ENCODE results near the gene CSF2.

The CSF2 gene

GRCh38 chr5:132060501-132061161, 13.0 kb upstream of the CSF2 start, which contains the start of gene IL3:
IL3 (plus strand) TSS chr5:132060655; CDS start chr5:132060707, 52 bp downstream.
- TF ChIP-seq EZH2phosphoT487 (IDR thresholded peaks at IDR 0.05; ENCODE audit: borderline replicate concordance, low read length) (no peak), CTCF (IDR thresholded peaks at IDR 0.05; ENCODE audit: low read depth, low read length, poor library complexity, severe bottlenecking) (no peak)
- Histone ChIP-seq H3K27me3 (ENCODE audit: control insufficient read depth, low read length) (no peaks in the 10 kb centered on the region), H3K4me1 (ENCODE audit: control insufficient read depth, low read length) (no peaks in the 10 kb centered on the region), H3K27ac (ENCODE audit: low read depth, low read length) (no peak within 1 kb of the TSS), H4K20me1 (ENCODE audit: control insufficient read depth, insufficient read depth, low read depth, low read length) (no peaks in the 10 kb centered on the region), H3K9me2 (replicated peaks; ENCODE audit: control insufficient read depth, low read length) (no peaks in the 10 kb centered on the region), H3K9me3 (ENCODE audit: control insufficient read depth, insufficient read depth, low read length) (no peaks in the 10 kb centered on the region), H3F3A (ENCODE audit: control insufficient read depth, insufficient read depth) (no peaks in the 10 kb centered on the region), H3K36me3 (ENCODE audit: control insufficient read depth, low read length) (no peaks in the 10 kb centered on the region), H3K4me2 (ENCODE audit: low read length) (no peak within 1 kb of the TSS), H3K4me3 (ENCODE audit: low read length) (no peak within 1 kb of the TSS), H3K79me2 (ENCODE audit: control insufficient read depth, low read length) (no peaks in the 10 kb centered on the region)

- H3K4me1 ChIP-seq (ENCODE audit: control insufficient read depth, low read length), result no peaks in the 10 kb centered on the region
- H4K20me1 ChIP-seq (ENCODE audit: control insufficient read depth, insufficient read depth, low read depth, low read length), result no peaks in the 10 kb centered on the region
- H3K27ac ChIP-seq (ENCODE audit: low read depth, low read length), result no peak overlapping the region
- no peaks in the 10 kb centered on the region for H3K27me3 ChIP-seq (ENCODE audit: control insufficient read depth, low read length)
- H3K36me3 ChIP-seq (ENCODE audit: control insufficient read depth, low read length), result no peaks in the 10 kb centered on the region
- no peaks in the 10 kb centered on the region for H3K9me3 ChIP-seq (ENCODE audit: control insufficient read depth, insufficient read depth, low read length)
- H3K9me2 ChIP-seq (replicated peaks; ENCODE audit: control insufficient read depth, low read length), result no peaks in the 10 kb centered on the region
- H3K79me2 ChIP-seq (ENCODE audit: control insufficient read depth, low read length), result no peaks in the 10 kb centered on the region
- no peaks in the 10 kb centered on the region for H3F3A ChIP-seq (ENCODE audit: control insufficient read depth, insufficient read depth)
- no peak overlapping the region for H3K4me3 ChIP-seq (ENCODE audit: low read length)
- no peak overlapping the region for H3K4me2 ChIP-seq (ENCODE audit: low read length)
- TF ChIP-seq EZH2phosphoT487 (IDR thresholded peaks at IDR 0.05; ENCODE audit: borderline replicate concordance, low read length) (no peak), CTCF (IDR thresholded peaks at IDR 0.05; ENCODE audit: low read depth, low read length, poor library complexity, severe bottlenecking) (peak; percentile 95)
Observed at GRCh38 chr5:132063090-132063911, 10.3 kb upstream of the CSF2 start.

- no peaks in the 10 kb centered on the region for H3F3A ChIP-seq (ENCODE audit: control insufficient read depth, insufficient read depth)
- no peaks in the 10 kb centered on the region for H3K4me1 ChIP-seq (ENCODE audit: control insufficient read depth, low read length)
- H3K4me3 ChIP-seq (ENCODE audit: low read length), result no peak overlapping the region
- H3K36me3 ChIP-seq (ENCODE audit: control insufficient read depth, low read length), result no peaks in the 10 kb centered on the region
- H3K4me2 ChIP-seq (ENCODE audit: low read length), result no peak overlapping the region
- H3K27me3 ChIP-seq (ENCODE audit: control insufficient read depth, low read length), result no peaks in the 10 kb centered on the region
- TF ChIP-seq EZH2phosphoT487 (IDR thresholded peaks at IDR 0.05; ENCODE audit: borderline replicate concordance, low read length), result no peak
- no peak overlapping the region for H3K27ac ChIP-seq (ENCODE audit: low read depth, low read length)
- H4K20me1 ChIP-seq (ENCODE audit: control insufficient read depth, insufficient read depth, low read depth, low read length), result no peaks in the 10 kb centered on the region
- H3K9me3 ChIP-seq (ENCODE audit: control insufficient read depth, insufficient read depth, low read length), result no peaks in the 10 kb centered on the region
- H3K9me2 ChIP-seq (replicated peaks; ENCODE audit: control insufficient read depth, low read length), result no peaks in the 10 kb centered on the region
- no peaks in the 10 kb centered on the region for H3K79me2 ChIP-seq (ENCODE audit: control insufficient read depth, low read length)
Observed at GRCh38 chr5:132064140-132064539, 9.4 kb upstream of the CSF2 start.

Data from DOHH2 (cell line).